HG02870 (cell line): Measurements from ENCODE around the gene USP6NL.
A peak's percentile ranks its signal among the peaks of the same experiment; 100 is the strongest.
"Not testable (repeated sequence)": the region's sequence is repeated elsewhere in the genome, so short reads cannot be mapped to it uniquely, and the experiment has no call there.

ENCODE experiments used
- ATAC-seq: cut with Tn5 transposase; IDR thresholded peaks from one replicate; pipeline ENCODE4 v1.9.1; 2021; ENCODE audit warnings: mild to moderate bottlenecking, moderate library complexity; ENCODE audit not compliant: unreplicated experiment

The USP6NL gene

GRCh38 chr10:11611248-11612020, at the start of gene USP6NL:
Gene USP6NL, minus strand, starts transcription at chr10:11611650. Its CDS starts 14,016 bp downstream, at chr10:11597634.
- peak; percentile 50 for ATAC-seq

- ATAC-seq, result no peak
Observed at GRCh38 chr10:11658801-11659368, 47.4 kb upstream of the USP6NL start.

- ATAC-seq, result no peak
Observed at GRCh38 chr10:11655836-11656235, 44.4 kb upstream of the USP6NL start.

- ATAC-seq, result no peak
Observed at GRCh38 chr10:11654659-11655058, 43.2 kb upstream of the USP6NL start.

GRCh38 chr10:11653758-11654471, 42.5 kb upstream of the USP6NL start:
- no peak for ATAC-seq

- ATAC-seq, result no peak
Observed at GRCh38 chr10:11647676-11648075, 36.2 kb upstream of the USP6NL start.

- ATAC-seq, result peak; percentile 58
Observed at GRCh38 chr10:11646450-11646849, 35.0 kb upstream of the USP6NL start.

GRCh38 chr10:11643039-11643438, 31.6 kb upstream of the USP6NL start:
- no peak for ATAC-seq

- ATAC-seq, result no peak
Observed at GRCh38 chr10:11642566-11642965, 31.1 kb upstream of the USP6NL start.

GRCh38 chr10:11639849-11640764, 28.7 kb upstream of the USP6NL start:
- ATAC-seq, result no peak

- no peak for ATAC-seq
Observed at GRCh38 chr10:11639362-11639761, 27.9 kb upstream of the USP6NL start.

- peak; percentile 55 for ATAC-seq
Observed at GRCh38 chr10:11638055-11638698, 26.7 kb upstream of the USP6NL start.

GRCh38 chr10:11636697-11637303, 25.4 kb upstream of the USP6NL start:
- no peak for ATAC-seq

GRCh38 chr10:11631890-11632587, 20.6 kb upstream of the USP6NL start:
- ATAC-seq, result peak; percentile 97

GRCh38 chr10:11631291-11631690, 19.8 kb upstream of the USP6NL start:
- no peak for ATAC-seq

GRCh38 chr10:11629731-11630130, 18.3 kb upstream of the USP6NL start:
- no peak for ATAC-seq

GRCh38 chr10:11627941-11628340, 16.5 kb upstream of the USP6NL start:
- not testable (repeated sequence) for ATAC-seq

GRCh38 chr10:11626071-11626470, 14.6 kb upstream of the USP6NL start:
- ATAC-seq, result no peak

GRCh38 chr10:11625019-11625735, 13.7 kb upstream of the USP6NL start:
- ATAC-seq, result peak; percentile 90
